ENCODE results near the gene DLL4.

The DLL4 gene

GRCh38 chr15:40926659-40927494 is 2.3 kb upstream of the DLL4 start:
- no peak for DNase-seq (ENCODE audit: low read depth)

DNA sequence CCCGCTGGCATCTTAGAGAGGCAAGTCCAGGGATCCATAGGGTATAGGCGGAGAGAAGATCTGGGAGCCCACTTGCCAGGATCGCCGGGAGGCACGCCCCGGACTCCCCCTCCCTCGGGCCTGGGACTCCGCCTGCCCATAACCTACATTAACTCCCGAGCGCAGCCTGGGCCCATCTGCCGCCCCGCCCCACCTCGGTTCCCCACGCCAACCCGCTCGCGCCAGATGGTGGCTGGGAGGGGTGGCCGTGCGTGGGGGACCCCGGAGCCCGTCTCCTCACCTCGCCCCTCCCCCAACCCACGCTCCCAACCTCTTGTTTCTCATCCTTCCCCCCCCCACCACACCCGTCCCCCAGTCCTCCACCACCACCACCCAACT is 1.7 kb upstream of the DLL4 start:
- no peak for DNase-seq (ENCODE audit: low read depth)

GRCh38 chr15:40927873-40928806 is 1.0 kb upstream of the DLL4 start:
- no peak for DNase-seq (ENCODE audit: low read depth)

DNA sequence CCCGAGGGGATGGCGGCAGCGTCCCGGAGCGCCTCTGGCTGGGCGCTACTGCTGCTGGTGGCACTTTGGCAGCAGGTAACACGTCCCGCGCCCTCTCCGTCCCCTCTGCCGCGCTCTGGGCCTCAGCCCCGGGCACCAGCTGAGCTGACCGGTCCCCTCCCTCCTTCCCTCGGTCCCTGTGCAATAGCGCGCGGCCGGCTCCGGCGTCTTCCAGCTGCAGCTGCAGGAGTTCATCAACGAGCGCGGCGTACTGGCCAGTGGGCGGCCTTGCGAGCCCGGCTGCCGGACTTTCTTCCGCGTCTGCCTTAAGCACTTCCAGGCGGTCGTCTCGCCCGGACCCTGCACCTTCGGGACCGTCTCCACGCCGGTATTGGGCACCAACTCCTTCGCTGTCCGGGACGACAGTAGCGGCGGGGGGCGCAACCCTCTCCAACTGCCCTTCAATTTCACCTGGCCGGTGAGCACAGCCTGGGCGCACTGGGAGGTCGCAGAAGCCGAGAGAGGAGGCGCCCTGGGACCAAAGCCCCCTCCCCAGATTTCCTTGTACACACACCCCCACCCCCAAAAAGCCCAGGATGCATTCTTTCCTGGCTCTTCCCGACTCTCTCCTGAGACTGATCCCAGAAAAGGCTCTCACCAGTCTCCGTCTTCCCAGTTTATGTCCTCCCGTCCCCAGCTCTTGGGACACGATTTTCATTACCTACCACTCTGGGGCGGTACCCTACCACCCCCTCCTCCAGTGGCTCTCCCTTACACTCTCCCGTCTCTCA is 705 bp downstream of the DLL4 start:
- no peak for DNase-seq (ENCODE audit: low read depth)

DNA sequence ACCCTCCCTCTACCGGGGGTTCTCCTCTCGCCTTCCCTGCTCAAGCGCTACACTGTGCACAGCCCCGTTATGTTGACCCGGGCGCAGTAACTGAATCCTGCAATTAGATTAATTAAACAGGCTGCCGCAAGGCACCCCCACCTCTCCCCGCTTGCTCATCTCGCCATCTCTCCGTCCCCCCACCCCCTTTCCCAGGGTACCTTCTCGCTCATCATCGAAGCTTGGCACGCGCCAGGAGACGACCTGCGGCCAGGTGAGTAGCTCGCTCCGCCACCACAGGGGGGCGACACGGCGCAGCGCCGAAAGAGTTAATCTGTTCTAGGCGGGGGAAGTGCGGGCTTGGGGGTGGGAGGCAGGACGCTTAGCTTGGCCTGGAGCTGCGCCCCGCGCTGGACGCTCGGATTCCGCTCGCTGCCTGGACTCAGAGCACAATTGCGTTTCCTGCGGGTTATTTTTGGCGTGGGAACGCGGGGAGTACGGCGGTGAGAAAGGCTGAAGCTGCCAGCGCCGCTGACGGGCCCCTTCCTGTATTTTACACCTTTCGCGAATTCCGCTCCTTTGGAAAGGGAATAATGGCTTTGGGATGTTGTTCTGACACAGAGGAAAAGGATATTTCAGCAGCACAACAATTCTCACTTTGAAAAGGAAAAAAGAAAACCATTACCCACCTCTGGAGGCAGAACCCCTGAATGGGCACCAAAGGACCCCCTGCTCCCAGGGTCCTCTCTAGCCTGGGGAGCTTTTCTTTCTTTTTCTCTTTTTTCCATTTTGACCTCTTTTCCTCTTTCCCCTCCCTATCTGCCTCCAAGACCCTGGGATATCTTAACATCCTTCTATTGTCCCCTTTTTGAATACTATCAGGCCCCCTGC is 1.5 kb downstream of the DLL4 start:
- DNase-seq (ENCODE audit: low read depth): no peak

DNA sequence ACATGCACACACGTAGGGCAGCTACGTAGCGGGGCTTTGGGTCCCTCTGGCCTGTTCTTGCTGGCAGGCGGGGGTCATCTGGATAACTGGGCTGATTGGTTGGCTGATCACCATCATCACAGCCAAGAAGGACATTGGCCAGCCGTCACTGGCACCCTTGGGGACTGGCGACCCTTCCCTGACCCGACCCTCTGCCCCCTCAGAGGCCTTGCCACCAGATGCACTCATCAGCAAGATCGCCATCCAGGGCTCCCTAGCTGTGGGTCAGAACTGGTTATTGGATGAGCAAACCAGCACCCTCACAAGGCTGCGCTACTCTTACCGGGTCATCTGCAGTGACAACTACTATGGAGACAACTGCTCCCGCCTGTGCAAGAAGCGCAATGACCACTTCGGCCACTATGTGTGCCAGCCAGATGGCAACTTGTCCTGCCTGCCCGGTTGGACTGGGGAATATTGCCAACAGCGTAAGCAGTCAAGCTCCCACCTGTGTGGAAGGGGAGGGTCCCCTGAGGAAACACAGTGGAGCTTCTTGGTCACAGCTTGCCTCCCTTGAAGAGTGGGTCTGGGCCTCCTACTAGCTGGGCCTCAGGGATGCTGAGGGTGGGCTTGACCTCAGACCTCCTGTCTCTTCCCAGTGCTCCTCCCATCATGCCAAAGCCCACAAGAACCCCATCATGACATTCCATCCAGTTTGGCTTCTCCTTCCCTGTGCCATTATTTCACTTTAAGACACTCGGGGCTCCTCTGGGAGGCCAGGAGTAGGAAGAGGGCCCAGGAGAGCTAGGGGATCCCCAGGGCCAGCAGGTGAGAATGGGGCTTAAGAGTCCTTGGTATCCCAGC is 2.4 kb downstream of the DLL4 start:
- DNase-seq (ENCODE audit: low read depth): no peak

GRCh38 chr15:40932156-40932555 is 3.0 kb downstream of the DLL4 start:
- no peak for DNase-seq (ENCODE audit: low read depth)

DNA sequence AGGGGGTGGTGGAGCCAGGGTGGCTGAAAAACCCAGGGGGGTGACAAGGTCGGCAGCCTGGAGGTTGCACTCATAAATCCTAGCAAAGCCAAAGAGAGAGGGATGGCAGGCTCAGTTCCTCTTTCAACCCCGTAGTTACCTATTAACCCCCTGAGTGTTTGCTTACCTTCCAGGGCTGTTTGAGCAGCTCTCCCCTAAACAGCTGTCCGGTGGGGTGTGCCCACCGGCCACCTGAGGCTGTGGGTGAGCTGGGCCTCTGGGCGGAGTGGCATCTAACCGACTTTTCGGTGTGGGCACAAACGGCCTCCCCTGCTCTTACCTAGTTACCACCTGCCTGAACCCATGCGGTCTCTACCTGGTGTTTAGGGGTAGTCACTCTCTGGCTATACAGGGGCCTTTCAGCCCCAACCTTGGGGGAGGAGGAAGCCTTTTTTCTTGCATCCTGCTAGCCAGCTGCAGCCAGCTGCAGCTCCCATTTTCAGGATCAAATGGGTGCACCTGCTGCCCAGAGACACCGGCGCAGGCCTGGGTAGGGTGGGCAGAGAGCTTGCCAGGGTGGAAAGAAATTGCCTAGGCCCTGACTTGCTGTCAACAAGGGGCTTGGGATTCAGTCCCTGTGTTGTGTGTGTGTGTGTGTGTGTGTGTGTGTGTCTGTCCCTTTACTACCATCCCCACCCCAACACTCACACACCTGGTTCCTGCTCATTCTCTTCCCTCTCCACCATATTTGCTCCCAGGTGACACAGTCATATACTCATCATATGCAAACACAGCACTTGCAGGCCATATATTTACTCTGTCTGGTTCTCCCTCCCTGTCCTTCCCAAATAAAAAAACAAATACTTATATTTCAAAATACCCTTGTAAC is 3.7 kb downstream of the DLL4 start:
- DNase-seq (ENCODE audit: low read depth): no peak

GRCh38 chr15:40933517-40933902 is 4.4 kb downstream of the DLL4 start:
- DNase-seq (ENCODE audit: low read depth): no peak

- no peak for DNase-seq (ENCODE audit: low read depth)
Measured at GRCh38 chr15:40934457-40934856, 5.3 kb downstream of the DLL4 start.

DNA sequence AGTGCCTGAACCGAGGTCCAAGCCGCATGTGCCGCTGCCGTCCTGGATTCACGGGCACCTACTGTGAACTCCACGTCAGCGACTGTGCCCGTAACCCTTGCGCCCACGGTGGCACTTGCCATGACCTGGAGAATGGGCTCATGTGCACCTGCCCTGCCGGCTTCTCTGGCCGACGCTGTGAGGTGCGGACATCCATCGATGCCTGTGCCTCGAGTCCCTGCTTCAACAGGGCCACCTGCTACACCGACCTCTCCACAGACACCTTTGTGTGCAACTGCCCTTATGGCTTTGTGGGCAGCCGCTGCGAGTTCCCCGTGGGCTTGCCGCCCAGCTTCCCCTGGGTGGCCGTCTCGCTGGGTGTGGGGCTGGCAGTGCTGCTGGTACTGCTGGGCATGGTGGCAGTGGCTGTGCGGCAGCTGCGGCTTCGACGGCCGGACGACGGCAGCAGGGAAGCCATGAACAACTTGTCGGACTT is 7.1 kb downstream of the DLL4 start:
- no peak for DNase-seq (ENCODE audit: low read depth)

- peak; percentile 48 for DNase-seq (ENCODE audit: low read depth)
Measured at GRCh38 chr15:40936709-40937666, 7.8 kb downstream of the DLL4 start.

- DNase-seq (ENCODE audit: low read depth): no peak
Measured at GRCh38 chr15:40937762-40938535, 8.8 kb downstream of the DLL4 start.

DNA sequence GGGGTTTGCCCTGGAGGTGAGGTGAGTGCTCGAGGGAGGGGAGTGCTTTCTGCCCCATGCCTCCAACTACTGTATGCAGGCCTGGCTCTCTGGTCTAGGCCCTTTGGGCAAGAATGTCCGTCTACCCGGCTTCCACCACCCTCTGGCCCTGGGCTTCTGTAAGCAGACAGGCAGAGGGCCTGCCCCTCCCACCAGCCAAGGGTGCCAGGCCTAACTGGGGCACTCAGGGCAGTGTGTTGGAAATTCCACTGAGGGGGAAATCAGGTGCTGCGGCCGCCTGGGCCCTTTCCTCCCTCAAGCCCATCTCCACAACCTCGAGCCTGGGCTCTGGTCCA is 9.4 kb downstream of the DLL4 start:
- no peak for DNase-seq (ENCODE audit: low read depth)

DNA sequence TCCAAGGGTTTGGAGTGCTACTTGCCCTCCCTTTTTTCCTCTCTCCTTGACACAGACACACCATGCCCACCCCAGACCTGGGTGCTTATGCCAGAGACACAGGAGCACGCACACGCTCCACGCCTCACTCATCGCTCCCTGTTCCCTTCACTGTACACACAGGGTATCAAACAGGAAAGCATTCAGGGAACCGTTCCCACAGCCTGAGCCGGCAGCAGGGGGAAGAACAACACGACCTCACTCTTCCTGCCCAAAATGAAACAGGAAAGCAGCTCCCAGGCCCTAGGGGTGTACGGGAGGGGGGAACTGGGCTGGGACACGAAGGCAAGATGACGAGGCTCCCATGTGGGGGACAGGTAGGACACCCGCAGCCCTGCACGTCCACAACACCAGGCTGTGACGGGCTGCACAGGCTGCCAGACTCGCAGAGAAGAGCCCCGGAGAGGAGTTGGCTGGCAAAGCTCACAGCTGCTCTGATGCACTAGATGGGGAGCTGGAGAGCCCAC is 11.2 kb downstream of the DLL4 start:
- DNase-seq (ENCODE audit: low read depth): no peak

GRCh38 chr15:40941068-40941527 is 12.0 kb downstream of the DLL4 start:
- no peak for DNase-seq (ENCODE audit: low read depth)

All from non-pigmented ciliary epithelial cell (primary cell).